ENCODE results near the gene RELN. TPM values are rescaled to one million over a fixed set of nuclear protein-coding genes. Genes with fewer than 3 reads are reported as not detected.
"Not testable (repeated sequence)": the region's sequence is repeated elsewhere in the genome, so short reads cannot be mapped to it uniquely, and the experiment has no call there.

Gene RELN
- total and polyA plus RNA-seq, 8 donors, result 0.08 to 1.4 (median 0.64) TPM

- Histone ChIP-seq H3K27me3 (no peaks in the 10 kb centered on the region), H3K9me3 (no peaks in the 10 kb centered on the region), H3K4me3 (no peak overlapping the region), H3K27ac (no peak overlapping the region), H3K4me1 (no peaks in the 10 kb centered on the region), H3K36me3 (no peaks in the 10 kb centered on the region)
- FAIRE-seq (no peak), DNase-seq (no peak), ATAC-seq (no peak)
- TF ChIP-seq CTCF (IDR thresholded peaks at IDR 0.05), result no peak
- intact Hi-C loops (cut with DNase I), result no loop called here
- WGBS, 2 donors, result 62 to 74% methylated on average over 2 of the region's 2 CpGs
Observed at GRCh38 chr7:103832438-103832837, 157.0 kb downstream of the RELN start.

GRCh38 chr7:103824251-103824650, 165.2 kb downstream of the RELN start:
- no peak overlapping the region for H3K27ac ChIP-seq
- DNase-seq (no peak), ATAC-seq (no peak), FAIRE-seq (no peak)
- no peaks in the 10 kb centered on the region for H3K36me3 ChIP-seq
- H3K4me1 ChIP-seq, result no peaks in the 10 kb centered on the region
- H3K4me3 ChIP-seq, result no peak overlapping the region
- H3K9me3 ChIP-seq, result no peaks in the 10 kb centered on the region
- no peak for TF ChIP-seq CTCF (IDR thresholded peaks at IDR 0.05)
- intact Hi-C loops (cut with DNase I), result no loop called here
- no peaks in the 10 kb centered on the region for H3K27me3 ChIP-seq

- ATAC-seq (no peak), FAIRE-seq (no peak), DNase-seq (no peak)
- TF ChIP-seq CTCF (IDR thresholded peaks at IDR 0.05), result no peak
- Histone ChIP-seq H3K27me3 (no peaks in the 10 kb centered on the region), H3K27ac (no peak overlapping the region), H3K4me3 (no peak overlapping the region), H3K9me3 (no peaks in the 10 kb centered on the region), H3K36me3 (no peaks in the 10 kb centered on the region), H3K4me1 (no peaks in the 10 kb centered on the region)
- 80 to 98% methylated on average over 1 of the region's 1 CpG for WGBS, 2 donors
- intact Hi-C loops (cut with DNase I), result no loop called here
Observed at GRCh38 chr7:103823084-103823483, 166.4 kb downstream of the RELN start.

- 60 to 75% methylated on average over 2 of the region's 2 CpGs for WGBS, 2 donors
- TF ChIP-seq CTCF (IDR thresholded peaks at IDR 0.05), result no peak
- no peak for FAIRE-seq
Observed at GRCh38 chr7:103821092-103821491, 168.4 kb downstream of the RELN start.

GRCh38 chr7:103815972-103816371, 173.5 kb downstream of the RELN start:
- H3K4me1 ChIP-seq; DNase-seq; H3K27ac ChIP-seq; FAIRE-seq; H3K27me3 ChIP-seq; intact Hi-C loops (cut with DNase I); H3K36me3 ChIP-seq; H3K4me3 ChIP-seq; H3K9me3 ChIP-seq; ATAC-seq: not testable (repeated sequence)
- 66 to 72% methylated on average over 5 of the region's 5 CpGs for WGBS, 2 donors

More at GRCh38 chr7:103821092-103821491, 168.4 kb downstream of the RELN start:
- H3K4me3 ChIP-seq, result no peak overlapping the region
- no peaks in the 10 kb centered on the region for H3K4me1 ChIP-seq
- DNase-seq (no peak), ATAC-seq (no peak)
- intact Hi-C loops (cut with DNase I), result no loop called here
- H3K36me3 ChIP-seq, result no peaks in the 10 kb centered on the region
- no peaks in the 10 kb centered on the region for H3K9me3 ChIP-seq
- no peaks in the 10 kb centered on the region for H3K27me3 ChIP-seq
- no peak overlapping the region for H3K27ac ChIP-seq

GRCh38 chr7:103813970-103814369, 175.5 kb downstream of the RELN start:
- no peak for DNase-seq
- intact Hi-C loops (cut with DNase I), result no loop called here
- no peaks in the 10 kb centered on the region for H3K9me3 ChIP-seq
- no peak overlapping the region for H3K4me3 ChIP-seq
- 78 to 89% methylated on average over 2 of the region's 2 CpGs for WGBS, 2 donors
- no peaks in the 10 kb centered on the region for H3K4me1 ChIP-seq
- no peak for ATAC-seq
- H3K27me3 ChIP-seq, result no peaks in the 10 kb centered on the region
- FAIRE-seq, result no peak
- no peak for TF ChIP-seq CTCF (IDR thresholded peaks at IDR 0.05)
- no peak overlapping the region for H3K27ac ChIP-seq
- H3K36me3 ChIP-seq, result no peaks in the 10 kb centered on the region

All from pancreas (tissue), 10 donors.